Fibroblast of lung (primary cell): ENCODE measurements around the gene DCAF15. TPM values are rescaled to one million over a fixed set of nuclear protein-coding genes. Genes with fewer than 3 reads are reported as not detected.

Experiments
- DNase-seq, 2 donors: peaks; one replicate each; pipeline versions ENCODE4 v3.0.0 to v3.0.0-alpha.2; 2010; ENCODE audit warnings: low read depth in 2 of 2
- H2AFZ ChIP-seq: 2 replicates; pipeline ENCODE4 v1.5.1; 2012; ENCODE audit warnings: low read length, control low read depth, inconsistent platforms
- H3K27ac ChIP-seq: 2 replicates; pipeline ENCODE4 v1.5.1; 2011; ENCODE audit warnings: low read length, control low read depth; ENCODE audit not compliant: insufficient read depth
- H3K27me3 ChIP-seq: 2 replicates; pipeline ENCODE4 v1.5.1; 2011; ENCODE audit warnings: mild to moderate bottlenecking, low read length; ENCODE audit not compliant: control insufficient read depth, insufficient read depth
- H3K36me3 ChIP-seq: 2 replicates; pipeline ENCODE4 v1.5.1; 2011; ENCODE audit warnings: low read length; ENCODE audit not compliant: control insufficient read depth, insufficient read depth
- H3K4me1 ChIP-seq: 2 replicates; pipeline ENCODE4 v1.5.1; 2011; ENCODE audit warnings: low read length; ENCODE audit not compliant: control insufficient read depth, insufficient read depth; ENCODE audit errors: extremely low read depth
- H3K4me2 ChIP-seq: 2 replicates; pipeline ENCODE4 v1.5.1; 2011; ENCODE audit warnings: low read length, control low read depth; ENCODE audit not compliant: insufficient read depth; ENCODE audit errors: extremely low read depth
- H3K4me3 ChIP-seq, 4 experiments: fragments of 200-600 bp in 1 of 4; sonication (generic) in 1 of 4; replicated peaks in 1 of 4; 2 replicates each; pipeline ENCODE4 v1.5.1; 2011 to 2016; ENCODE audit warnings: low read length in 4 of 4, low read depth in 3 of 4, mild to moderate bottlenecking in 3 of 4, control low read depth in 2 of 4, inconsistent platforms in 1 of 4, mixed read lengths in 1 of 4; ENCODE audit not compliant: insufficient read depth in 1 of 4; ENCODE audit errors: control extremely low read depth in 1 of 4
- H3K79me2 ChIP-seq: 2 replicates; pipeline ENCODE4 v1.5.1; 2012; ENCODE audit warnings: mild to moderate bottlenecking, low read length, inconsistent platforms; ENCODE audit not compliant: control insufficient read depth, insufficient read depth
- H3K9ac ChIP-seq: 2 replicates; pipeline ENCODE4 v1.5.1; 2011; ENCODE audit warnings: mild to moderate bottlenecking, low read length, control low read depth; ENCODE audit not compliant: insufficient read depth
- H3K9me3 ChIP-seq: 2 replicates; pipeline ENCODE4 v1.5.1; 2012; ENCODE audit warnings: low read depth, low read length; ENCODE audit not compliant: control insufficient read depth, insufficient read depth
- H4K20me1 ChIP-seq: 2 replicates; pipeline ENCODE4 v1.5.1; 2011; ENCODE audit warnings: low read length; ENCODE audit not compliant: control insufficient read depth, insufficient read depth; ENCODE audit errors: extremely low read depth
- EZH2 ChIP-seq: IDR thresholded peaks from 2 replicates; pipeline ENCODE4 v1.5.1; 2012; ENCODE audit warnings: low read length, control low read depth, mild to moderate bottlenecking; ENCODE audit errors: missing control alignments
- polyA plus RNA-seq, 2 donors: library from polyadenylated mRNA; depleted of rRNA in 1 of 2; stranded (reverse) in 1 of 2; unstranded in 1 of 2; fragments of >200 nt; gene quantifications; 2 replicates each; pipeline ENCODE4 v1.2.1, GENCODE V29; 2011 to 2012; ENCODE audit warnings: missing spikeins in 1 of 2
- total RNA-seq: library from RNA; depleted of rRNA; stranded (reverse); fragments of >200 nt; gene quantifications from 2 replicates; pipeline ENCODE4 v1.2.1, GENCODE V29; 2014
- TF ChIP-seq, protein P1 (sequence below), 2 donors: IDR thresholded peaks in 1 of 2; conservative IDR thresholded peaks in 1 of 2; 1 replicate in 1 of 2; 2 replicates in 1 of 2; pipeline ENCODE4 v1.5.1; 2011 to 2012; ENCODE audit warnings: low read length in 2 of 2, control low read depth in 1 of 2, inconsistent platforms in 1 of 2, low read depth in 1 of 2, mild to moderate bottlenecking in 1 of 2

DCAF15 gene
- total and polyA plus RNA-seq, 2 donors (not counting 1 experiment from before 2014, with no cell fraction given) = 6.3 to 9.5 TPM

DNA sequence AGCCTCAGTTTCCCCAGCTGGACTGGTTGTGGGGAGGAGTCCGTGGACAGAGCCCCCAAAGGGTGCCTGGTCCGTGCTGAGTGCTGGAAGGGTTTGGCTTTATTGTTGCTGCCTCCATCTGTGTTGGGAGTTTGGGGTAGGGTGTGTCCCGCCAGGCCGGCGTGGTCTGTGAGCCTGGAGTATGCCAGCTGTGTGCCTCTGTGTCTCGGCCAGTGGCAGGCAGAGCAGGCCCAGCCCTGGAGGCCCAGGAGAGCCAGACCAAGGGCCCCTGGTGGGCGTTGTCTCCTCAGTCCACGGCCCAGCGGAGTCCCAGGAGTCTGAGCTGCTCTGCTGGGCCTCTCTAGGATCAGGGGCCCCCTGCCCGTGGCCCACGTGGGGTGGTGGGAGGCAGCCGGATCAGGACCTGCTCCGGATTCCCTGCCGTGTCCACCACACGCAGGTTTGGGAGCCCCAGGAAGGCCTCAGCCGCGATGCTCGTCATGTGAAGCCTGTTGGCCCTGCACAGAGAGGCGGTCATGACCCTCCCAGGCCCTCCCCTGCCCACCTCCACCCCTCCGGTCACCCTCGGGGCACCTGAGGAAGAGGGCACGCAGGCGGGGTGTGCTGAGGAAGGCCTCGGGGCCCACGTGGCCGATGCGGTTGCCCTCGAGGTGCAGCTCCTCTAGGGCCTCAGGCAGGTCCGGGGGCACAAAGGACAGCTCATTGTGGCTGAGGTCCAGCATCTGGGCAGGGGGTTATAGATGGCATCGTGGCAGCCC is 20.7 kb upstream of the DCAF15 start:
- Histone ChIP-seq H3K9me3 (no peaks in the 10 kb centered on the region), H3K27ac (no peak overlapping the region), H3K4me1 (no peaks in the 10 kb centered on the region), H2AFZ (no peak overlapping the region), H3K27me3 (no peaks in the 10 kb centered on the region), H3K36me3 (peaks cover 5% of the 10 kb centered on the region), H3K4me3 (no peak overlapping the region), H3K4me2 (no peak overlapping the region), H4K20me1 (no peaks in the 10 kb centered on the region), H3K79me2 (no peaks in the 10 kb centered on the region), H3K9ac (no peak overlapping the region)
- no peak for DNase-seq
- TF ChIP-seq EZH2 = no peak

DNA sequence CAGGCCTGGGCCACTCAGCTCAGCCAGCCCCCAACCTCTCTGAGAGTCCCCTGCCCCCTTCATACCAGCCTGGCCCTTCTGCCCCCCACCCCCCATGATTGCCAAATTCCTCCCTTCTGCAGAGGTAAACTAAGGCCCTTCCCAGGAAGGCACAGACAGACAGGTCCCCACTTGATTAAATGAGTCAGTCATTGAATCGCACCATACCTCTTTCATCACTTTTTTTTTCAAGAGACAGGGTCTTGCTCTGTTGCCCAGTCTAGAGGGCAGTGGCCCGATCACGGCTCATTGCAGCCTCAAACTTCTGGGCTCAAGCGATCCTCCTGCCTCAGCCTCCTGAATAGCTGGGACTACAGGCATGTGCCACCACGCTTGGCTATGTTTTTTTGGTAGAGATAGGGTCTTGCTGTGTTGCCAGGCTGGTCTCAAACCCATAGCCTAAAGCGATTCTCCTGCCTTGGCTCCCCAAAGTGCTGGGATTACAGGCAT is 20.1 kb upstream of the DCAF15 start:
- no peak overlapping the region for H3K4me2 ChIP-seq
- H2AFZ ChIP-seq = no peak overlapping the region
- no peak overlapping the region for H3K27ac ChIP-seq
- peaks cover under 1% of the 10 kb centered on the region for H3K4me1 ChIP-seq
- no peak overlapping the region for H3K4me3 ChIP-seq
- no peaks in the 10 kb centered on the region for H3K9me3 ChIP-seq
- no peaks in the 10 kb centered on the region for H3K27me3 ChIP-seq
- H3K36me3 ChIP-seq = peaks cover 3% of the 10 kb centered on the region
- no peak for TF ChIP-seq EZH2
- TF ChIP-seq, protein P1, sequence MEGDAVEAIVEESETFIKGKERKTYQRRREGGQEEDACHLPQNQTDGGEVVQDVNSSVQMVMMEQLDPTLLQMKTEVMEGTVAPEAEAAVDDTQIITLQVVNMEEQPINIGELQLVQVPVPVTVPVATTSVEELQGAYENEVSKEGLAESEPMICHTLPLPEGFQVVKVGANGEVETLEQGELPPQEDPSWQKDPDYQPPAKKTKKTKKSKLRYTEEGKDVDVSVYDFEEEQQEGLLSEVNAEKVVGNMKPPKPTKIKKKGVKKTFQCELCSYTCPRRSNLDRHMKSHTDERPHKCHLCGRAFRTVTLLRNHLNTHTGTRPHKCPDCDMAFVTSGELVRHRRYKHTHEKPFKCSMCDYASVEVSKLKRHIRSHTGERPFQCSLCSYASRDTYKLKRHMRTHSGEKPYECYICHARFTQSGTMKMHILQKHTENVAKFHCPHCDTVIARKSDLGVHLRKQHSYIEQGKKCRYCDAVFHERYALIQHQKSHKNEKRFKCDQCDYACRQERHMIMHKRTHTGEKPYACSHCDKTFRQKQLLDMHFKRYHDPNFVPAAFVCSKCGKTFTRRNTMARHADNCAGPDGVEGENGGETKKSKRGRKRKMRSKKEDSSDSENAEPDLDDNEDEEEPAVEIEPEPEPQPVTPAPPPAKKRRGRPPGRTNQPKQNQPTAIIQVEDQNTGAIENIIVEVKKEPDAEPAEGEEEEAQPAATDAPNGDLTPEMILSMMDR (conservative IDR thresholded peaks at IDR 0.05 in 1 of 2, IDR thresholded peaks at IDR 0.05 in 1 of 2; ENCODE audit: low read depth in 1 of 2, low read length in 2 of 2) = no peak
- DNase-seq = no peak
- no peak overlapping the region for H3K9ac ChIP-seq
- H3K79me2 ChIP-seq = no peaks in the 10 kb centered on the region
- no peaks in the 10 kb centered on the region for H4K20me1 ChIP-seq

DNA sequence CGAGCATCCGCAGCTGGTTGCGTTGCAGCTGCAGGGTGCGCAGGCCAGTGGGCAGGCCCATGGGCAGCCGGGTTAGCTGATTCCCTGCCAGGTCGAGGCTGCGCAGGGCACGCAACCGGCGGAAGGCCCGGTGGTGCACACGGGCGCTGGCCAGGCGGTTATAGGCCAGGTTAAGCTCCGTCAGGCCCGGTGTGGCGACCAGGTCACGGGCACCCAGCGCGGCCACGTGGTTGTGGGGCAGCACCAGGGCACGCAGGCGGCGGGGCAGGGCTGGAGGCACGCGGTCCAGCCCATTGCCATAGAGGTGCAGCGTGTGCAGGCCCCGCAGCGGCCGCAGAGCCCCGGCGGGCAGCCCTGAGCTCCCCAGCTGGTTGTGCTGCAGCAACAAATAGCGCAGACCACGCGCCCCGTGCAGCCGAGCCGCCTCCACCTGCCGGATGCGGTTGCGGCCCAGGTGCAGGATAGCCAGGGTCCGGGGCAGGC is 19.4 kb upstream of the DCAF15 start:
- DNase-seq = no peak
- Histone ChIP-seq H3K4me3 (no peak overlapping the region), H3K27me3 (no peaks in the 10 kb centered on the region), H3K36me3 (peaks cover 1% of the 10 kb centered on the region), H3K79me2 (no peaks in the 10 kb centered on the region), H4K20me1 (no peaks in the 10 kb centered on the region), H3K27ac (no peak overlapping the region), H3K9ac (no peak overlapping the region), H2AFZ (no peak overlapping the region), H3K9me3 (no peaks in the 10 kb centered on the region), H3K4me1 (peaks cover 2% of the 10 kb centered on the region), H3K4me2 (no peak overlapping the region)
- no peak for TF ChIP-seq EZH2
- TF ChIP-seq, protein P1 (conservative IDR thresholded peaks at IDR 0.05 in 1 of 2, IDR thresholded peaks at IDR 0.05 in 1 of 2; ENCODE audit: low read depth in 1 of 2, low read length in 2 of 2) = no peak
